ENCODE measurements around the gene ZBTB42.
"Not testable (repeated sequence)": the region's sequence is repeated elsewhere in the genome, so short reads cannot be mapped to it uniquely, and the experiment has no call there.

Gene ZBTB42

GRCh38 chr14:104821971-104822608 lies 21.2 kb downstream of the ZBTB42 start:
- DNase-seq (ENCODE audit: low spot score in 2 of 2) (no peak), ATAC-seq (no peak)
- Mint-ChIP-seq H3K4me1 (peaks cover 19% of the 10 kb centered on the region), H3K36me3 (peaks cover under 1% of the 10 kb centered on the region), H3K9me3 (peaks cover 6% of the 10 kb centered on the region), H3K27ac (no peak overlapping the region), H3K4me3 (no peak overlapping the region)

DNA sequence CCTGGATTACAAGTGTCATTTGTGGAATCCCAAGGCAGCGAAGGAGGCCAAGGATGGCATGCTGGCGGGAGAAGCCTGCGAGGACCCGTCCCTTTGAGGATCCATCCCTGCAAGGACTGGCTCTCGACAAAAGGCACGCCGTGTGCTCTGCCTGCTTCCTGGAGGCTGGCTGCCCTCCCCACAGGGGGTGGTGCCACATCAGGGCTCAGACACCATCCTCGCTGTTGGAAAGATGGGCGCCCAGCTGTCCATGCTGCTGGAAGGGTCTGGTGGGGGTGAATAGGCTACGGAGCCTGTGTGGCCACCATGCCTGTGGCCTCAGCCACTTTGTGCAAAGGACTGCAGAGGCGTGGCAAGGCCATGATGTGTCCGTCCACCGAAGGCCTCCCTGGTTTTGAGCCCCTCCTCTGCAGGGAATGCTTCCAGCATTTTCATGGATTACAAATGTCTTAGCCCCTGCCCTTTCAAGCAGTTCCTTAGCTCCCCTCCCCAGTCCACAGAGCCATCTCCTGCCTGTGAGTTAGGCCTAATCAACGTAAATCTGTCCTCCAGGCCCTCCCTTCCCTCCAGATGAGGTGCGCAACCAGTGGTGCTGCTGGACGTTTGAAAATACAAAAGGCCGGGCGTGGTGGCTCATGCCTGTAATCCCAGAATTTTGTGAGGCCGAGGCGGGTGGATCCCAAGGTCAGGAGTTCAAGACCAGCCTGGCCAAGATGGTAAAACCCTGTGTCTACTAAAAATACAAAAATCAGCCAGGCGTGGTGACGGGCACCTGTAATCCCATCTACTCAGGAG lies 22.1 kb downstream of the ZBTB42 start:
- Mint-ChIP-seq H3K9me3 (peaks cover 6% of the 10 kb centered on the region), H3K27ac (no peak overlapping the region), H3K4me1 (peaks cover 25% of the 10 kb centered on the region), H3K36me3 (no peaks in the 10 kb centered on the region), H3K4me3 (no peak overlapping the region)
- DNase-seq (ENCODE audit: low spot score in 2 of 2) (no peak), ATAC-seq (no peak)

DNA sequence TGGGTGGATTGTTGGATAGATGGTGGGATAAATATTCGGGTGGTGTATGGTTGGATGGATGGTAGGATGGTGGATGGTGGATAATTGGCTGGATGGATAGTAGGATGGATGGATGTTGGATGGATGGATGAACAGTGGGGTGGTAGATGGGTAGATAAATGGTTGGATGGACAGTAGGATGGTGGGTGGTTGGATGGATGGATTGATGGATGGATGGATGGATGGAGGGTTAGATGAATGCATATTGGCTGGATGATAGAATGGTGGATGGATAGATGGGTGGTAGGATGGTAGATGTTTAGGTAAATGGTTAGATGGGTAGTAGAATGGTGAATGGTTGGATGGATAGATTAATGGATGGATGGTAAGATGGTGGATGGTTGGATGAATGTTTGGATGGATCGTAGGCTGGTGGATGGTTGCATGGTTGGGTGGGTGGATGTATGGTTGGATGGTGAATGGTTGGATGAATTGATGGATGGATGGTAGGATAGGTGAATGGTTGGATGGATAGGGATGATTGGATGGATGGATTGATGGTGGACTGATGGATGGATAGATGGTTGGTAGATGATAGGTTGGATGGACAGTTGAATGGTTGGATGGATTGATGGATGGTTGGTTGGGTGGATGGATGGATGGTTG lies 23.6 kb downstream of the ZBTB42 start:
- Mint-ChIP-seq H3K9me3 (peaks cover 6% of the 10 kb centered on the region), H3K36me3 (no peaks in the 10 kb centered on the region), H3K4me3 (peak overlapping the region; percentile 84), H3K4me1 (peaks cover 25% of the 10 kb centered on the region), H3K27ac (no peak overlapping the region)
- no peak for ATAC-seq
- DNase-seq (ENCODE audit: low spot score in 2 of 2), result no peak

DNA sequence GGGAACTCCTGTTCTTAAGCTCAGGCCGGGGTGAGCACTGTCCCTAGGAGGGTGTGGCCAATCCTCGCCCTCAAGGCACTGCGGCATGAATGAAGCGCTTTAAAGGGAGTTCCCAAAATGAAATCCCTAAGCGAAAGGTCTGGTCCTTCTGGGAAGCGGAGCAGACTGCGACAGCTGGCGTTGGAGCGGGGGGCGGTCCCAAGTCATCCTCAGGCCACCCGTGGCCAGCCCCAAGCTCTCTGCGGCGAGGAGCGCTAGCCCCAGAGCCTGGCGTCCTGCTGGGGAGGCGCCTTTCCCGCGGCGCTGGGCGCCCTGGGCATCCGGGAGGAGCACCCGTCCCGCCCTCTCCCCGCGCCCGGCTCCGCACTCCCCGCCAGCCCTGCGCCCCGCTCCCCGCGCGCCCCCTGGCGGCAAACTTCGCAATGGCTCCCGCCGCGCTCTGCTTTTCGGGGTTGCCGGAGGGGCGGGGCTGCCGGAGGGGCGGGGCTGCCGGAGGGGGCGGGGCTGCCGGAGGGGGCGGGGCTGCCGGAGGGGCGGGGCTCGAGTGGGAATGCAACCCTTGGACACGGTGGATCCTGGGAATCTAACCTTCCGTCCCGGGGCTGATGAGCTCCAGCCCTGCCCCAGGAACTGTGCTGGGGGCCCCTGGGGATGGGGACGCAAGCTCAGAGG lies 25.4 kb downstream of the ZBTB42 start:
- Mint-ChIP-seq H3K4me3 (peak overlapping the region; percentile 84), H3K4me1 (peaks cover 25% of the 10 kb centered on the region), H3K36me3 (no peaks in the 10 kb centered on the region), H3K9me3 (peaks cover 6% of the 10 kb centered on the region), H3K27ac (peak overlapping the region; percentile 68)
- DNase-seq (ENCODE audit: low spot score in 2 of 2) (peak; percentile 98 to 100), ATAC-seq (peak; percentile 89)

DNA sequence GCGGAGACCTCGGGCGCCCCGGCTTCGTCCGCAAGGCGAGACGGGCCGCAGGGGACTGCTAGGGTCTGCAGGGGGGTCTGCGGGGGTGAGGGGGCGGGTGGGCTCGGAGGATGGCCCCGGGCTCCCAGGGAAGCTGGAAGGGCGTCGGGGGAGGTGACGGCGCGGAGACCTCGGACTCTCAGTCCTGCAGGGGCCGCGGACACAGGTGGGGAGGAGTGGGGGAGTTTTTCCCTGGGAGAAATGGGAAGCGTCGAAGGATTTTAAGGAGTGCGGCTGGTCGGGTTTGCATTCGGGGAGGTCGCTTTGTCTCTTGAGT lies 25.9 kb downstream of the ZBTB42 start:
- Mint-ChIP-seq H3K27ac (peak overlapping the region; percentile 68), H3K4me1 (peaks cover 25% of the 10 kb centered on the region), H3K4me3 (peak overlapping the region; percentile 84), H3K9me3 (peaks cover 6% of the 10 kb centered on the region), H3K36me3 (no peaks in the 10 kb centered on the region)
- ATAC-seq (no peak), DNase-seq (ENCODE audit: low spot score in 2 of 2) (no peak)

DNA sequence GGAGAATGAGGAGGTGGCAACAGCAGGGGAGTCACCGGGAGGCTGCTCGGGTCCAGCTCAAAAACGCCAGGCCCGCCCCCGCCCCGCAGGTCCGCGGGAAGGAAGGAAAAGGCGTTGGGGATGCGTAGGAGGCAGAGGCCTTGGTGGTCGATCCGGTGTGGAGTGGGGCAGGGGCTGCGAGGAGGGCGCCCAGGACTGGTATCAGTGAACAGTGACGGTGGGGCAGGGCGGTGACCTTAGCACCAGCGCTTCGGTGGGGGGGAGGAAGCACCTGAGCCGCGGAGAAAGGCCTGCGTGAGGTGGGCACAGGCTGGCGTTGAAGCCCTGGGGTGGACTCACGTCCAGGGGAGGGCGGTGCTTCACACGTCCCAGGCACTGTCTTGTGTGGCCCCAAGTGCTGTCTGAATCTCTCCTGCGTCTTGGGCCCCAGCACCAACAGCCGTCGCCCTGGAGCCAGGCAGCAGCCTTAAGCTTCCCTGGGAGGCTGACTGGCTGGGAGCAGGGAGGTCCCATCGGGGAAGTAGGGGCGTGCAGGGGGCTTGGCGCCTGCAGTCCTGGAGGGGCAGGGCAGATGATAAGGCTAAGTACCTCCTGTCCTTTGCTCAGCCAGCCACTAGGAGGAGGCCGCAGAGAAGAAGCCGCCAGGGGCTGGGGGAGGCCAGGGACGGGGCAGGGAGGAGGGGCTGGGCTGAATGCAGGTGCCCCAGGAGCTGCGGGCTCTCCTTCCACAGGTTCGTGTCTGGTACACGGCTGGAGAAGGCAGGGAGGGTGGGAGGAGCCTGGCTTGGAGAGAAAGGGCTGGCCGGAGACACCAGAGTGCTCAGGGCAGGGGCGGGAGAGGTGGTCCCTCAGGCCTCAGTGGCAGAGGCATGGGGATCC lies 26.5 kb downstream of the ZBTB42 start:
- peak; percentile 79 for ATAC-seq
- Mint-ChIP-seq H3K27ac (peak overlapping the region; percentile 68), H3K4me1 (peaks cover 25% of the 10 kb centered on the region), H3K4me3 (peak overlapping the region; percentile 84), H3K9me3 (peaks cover 6% of the 10 kb centered on the region), H3K36me3 (no peaks in the 10 kb centered on the region)
- DNase-seq (ENCODE audit: low spot score in 2 of 2), result peak in 1 of 2 donors; percentile 72

DNA sequence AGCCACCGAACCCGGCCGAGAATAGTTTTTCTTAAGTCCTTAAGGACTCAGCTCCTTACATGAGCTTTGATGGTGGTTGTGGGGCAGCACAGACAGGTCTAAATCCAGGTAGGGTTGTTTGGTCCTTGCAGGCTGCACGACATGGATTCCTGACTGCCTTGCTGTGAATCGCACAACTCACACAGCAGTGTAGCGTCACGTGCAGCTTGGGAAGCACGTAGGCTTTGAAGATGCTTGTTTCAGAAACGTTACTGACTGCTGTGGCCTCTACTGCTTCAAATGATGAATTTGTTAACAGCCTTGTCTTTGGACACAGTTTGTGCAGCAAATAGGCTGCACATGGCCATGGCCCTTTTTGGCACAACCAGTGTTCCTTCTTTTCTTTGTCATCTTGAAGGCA lies 29.9 kb downstream of the ZBTB42 start:
- H3K27ac Mint-ChIP-seq, result no peak overlapping the region
- no peak for ATAC-seq

DNA sequence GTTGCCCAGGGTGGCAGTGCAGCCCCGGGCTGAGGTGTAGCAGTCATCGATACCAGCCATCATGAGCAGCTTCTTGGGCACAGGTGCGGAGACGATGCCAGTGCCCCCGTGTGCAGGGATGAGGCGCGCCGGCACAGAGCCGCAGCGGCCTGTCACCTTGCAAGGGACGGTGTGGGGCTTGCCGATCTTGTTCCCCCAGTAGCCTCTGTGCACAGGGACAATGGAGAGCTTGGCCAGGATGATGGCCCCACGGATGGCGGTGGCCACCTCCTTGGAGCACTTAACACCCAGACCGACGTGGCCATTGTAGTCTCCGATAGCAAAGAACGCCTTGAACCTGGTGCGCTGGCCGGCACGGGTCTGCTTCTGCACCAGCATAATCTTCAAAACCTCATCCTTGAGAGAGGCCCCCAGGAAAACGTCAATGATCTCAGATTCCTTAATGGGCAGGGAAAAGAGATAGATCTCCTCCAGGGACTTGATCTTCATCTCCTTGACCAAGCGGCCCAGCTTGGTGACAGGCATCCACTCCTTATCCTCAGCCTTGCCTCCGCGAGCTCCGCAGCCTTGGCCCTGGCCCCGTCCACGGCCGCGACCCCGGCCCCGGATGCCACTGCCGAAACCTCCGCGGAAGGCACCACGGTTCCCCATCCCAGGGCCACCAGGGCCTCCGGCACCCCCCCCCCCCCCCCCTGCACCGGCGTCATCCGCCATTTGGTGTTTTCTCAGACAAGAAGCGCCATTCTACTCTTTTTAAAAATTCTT lies 35.5 kb downstream of the ZBTB42 start:
- ATAC-seq; H3K27ac Mint-ChIP-seq; H3K4me3 Mint-ChIP-seq; H3K4me1 Mint-ChIP-seq; H3K36me3 Mint-ChIP-seq; H3K9me3 Mint-ChIP-seq; DNase-seq (ENCODE audit: low spot score in 2 of 2): not testable (repeated sequence)

More for the DNA sequence above, 29.9 kb downstream of the ZBTB42 start:
- Mint-ChIP-seq H3K4me3 (no peak overlapping the region), H3K9me3 (no peaks in the 10 kb centered on the region), H3K4me1 (peaks cover 12% of the 10 kb centered on the region), H3K36me3 (no peaks in the 10 kb centered on the region)
- DNase-seq (ENCODE audit: low spot score in 2 of 2), result no peak

- Mint-ChIP-seq H3K9me3 (no peaks in the 10 kb centered on the region), H3K4me3 (no peak overlapping the region), H3K36me3 (no peaks in the 10 kb centered on the region), H3K27ac (no peak overlapping the region), H3K4me1 (no peaks in the 10 kb centered on the region)
- ATAC-seq (no peak), DNase-seq (ENCODE audit: low spot score in 2 of 2) (no peak)
Measured at GRCh38 chr14:104841730-104842129, 40.8 kb downstream of the ZBTB42 start.

DNA sequence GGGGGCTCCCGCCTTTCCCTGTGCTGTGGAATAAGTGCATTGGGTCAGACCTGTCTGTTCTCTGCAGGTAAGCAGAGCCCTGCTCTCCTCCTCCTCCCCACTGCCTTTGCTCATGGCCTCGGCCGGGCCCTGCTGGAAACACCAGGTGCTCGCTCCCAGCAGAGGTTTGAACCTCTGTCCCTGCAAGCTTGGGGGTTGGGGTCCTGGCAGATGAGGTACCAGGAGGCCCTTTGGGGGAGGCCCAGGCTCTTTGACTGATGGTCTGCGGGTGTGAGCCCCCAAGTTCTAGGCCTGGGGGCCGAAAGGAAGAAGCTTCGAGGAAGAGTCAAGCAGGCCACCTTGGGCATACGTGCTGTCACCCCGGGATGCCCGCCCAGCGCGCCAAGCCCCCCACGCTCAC lies 42.1 kb downstream of the ZBTB42 start:
- DNase-seq (ENCODE audit: low spot score in 2 of 2) (no peak), ATAC-seq (no peak)
- Mint-ChIP-seq H3K4me3 (no peak overlapping the region), H3K4me1 (no peaks in the 10 kb centered on the region), H3K27ac (no peak overlapping the region), H3K36me3 (no peaks in the 10 kb centered on the region), H3K9me3 (no peaks in the 10 kb centered on the region)

GRCh38 chr14:104843442-104844305 lies 42.8 kb downstream of the ZBTB42 start:
- ATAC-seq (no peak), DNase-seq (ENCODE audit: low spot score in 2 of 2) (no peak)
- Mint-ChIP-seq H3K36me3 (no peaks in the 10 kb centered on the region), H3K4me3 (peak overlapping the region; percentile 15), H3K27ac (no peak overlapping the region), H3K9me3 (no peaks in the 10 kb centered on the region), H3K4me1 (no peaks in the 10 kb centered on the region)

DNA sequence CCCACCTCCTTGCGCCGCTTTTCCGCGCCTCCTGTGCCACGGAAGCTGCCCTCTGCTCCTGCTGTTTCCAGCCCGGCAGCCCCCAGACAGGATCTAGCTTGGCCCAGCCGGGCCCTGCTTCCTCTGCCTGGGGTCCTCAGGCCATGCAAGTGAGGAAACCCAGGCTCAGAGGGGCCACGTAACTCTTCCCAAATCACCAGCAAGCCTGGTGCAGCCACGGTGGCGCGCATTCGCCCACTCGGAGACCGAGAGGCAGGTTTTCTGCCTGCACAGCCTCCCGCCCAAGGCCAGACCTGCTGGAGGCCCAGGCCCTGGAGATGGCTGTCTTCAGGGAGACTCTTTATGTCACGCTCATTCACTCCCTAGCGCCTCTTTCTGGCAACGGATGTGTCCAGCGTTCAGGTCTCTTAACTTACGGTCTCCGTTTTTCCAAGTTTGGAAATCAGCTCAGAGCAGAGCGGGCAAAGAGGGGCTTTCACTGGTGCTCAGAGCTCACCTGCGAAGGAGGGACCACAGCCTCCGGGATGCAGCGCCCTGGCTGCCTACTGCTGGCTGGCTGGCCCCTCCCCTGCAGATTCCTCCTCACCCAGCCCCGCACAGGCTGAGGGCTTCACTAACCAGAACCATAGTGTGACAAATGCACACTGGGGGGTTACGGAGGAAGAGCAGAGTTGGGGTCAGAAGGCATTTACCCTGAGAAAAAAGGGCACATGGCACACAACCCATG lies 43.6 kb downstream of the ZBTB42 start:
- Mint-ChIP-seq H3K4me1 (no peaks in the 10 kb centered on the region), H3K27ac (no peak overlapping the region), H3K36me3 (no peaks in the 10 kb centered on the region), H3K4me3 (no peak overlapping the region), H3K9me3 (no peaks in the 10 kb centered on the region)
- ATAC-seq (no peak), DNase-seq (ENCODE audit: low spot score in 2 of 2) (no peak)
